ENCODE measurements around the gene FTSJ1. TPM values are rescaled to one million over a fixed set of nuclear protein-coding genes. Genes with fewer than 3 reads are reported as not detected.

FTSJ1 gene
- total and polyA plus RNA-seq, 4 donors = 13.3 to 21.8 (median 17.0) TPM

DNA sequence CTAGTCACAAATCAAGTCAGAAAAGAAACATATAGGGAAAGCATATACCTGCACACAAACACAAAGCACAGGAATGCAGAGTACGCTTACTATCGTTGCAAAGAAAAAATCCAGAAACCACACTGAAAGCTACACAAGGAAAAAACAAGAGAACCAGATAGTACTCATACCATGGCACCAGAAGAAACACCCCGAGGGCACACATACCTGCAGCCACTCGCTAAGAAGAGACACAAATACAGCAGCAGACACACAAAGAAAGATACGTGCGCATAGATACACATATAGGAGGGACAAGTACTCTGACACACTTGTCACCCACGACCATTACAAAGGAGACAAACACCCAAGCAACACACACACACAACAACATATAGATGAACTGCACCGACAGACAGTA lies 4.5 kb upstream of the FTSJ1 start:
- DNase-seq (ENCODE audit: low spot score) = no peak
- Histone ChIP-seq H3K4me1 (ENCODE audit: control insufficient read depth in 4 of 4, insufficient read depth in 4 of 4, low read length in 3 of 4) (peaks cover 0 to 7% (median 6%) of the 10 kb centered on the region in 4 donors), H3K27ac (ENCODE audit: low read depth in 1 of 2, low read length in 2 of 2) (no peak overlapping the region), H3K9me3 (ENCODE audit: control insufficient read depth in 4 of 4, low read length in 3 of 4) (no peaks in the 10 kb centered on the region), H3K4me3 (ENCODE audit: low read depth in 1 of 3, low read length in 3 of 3) (no peak overlapping the region), H3K9ac (ENCODE audit: low read depth in 1 of 2, low read length in 2 of 2) (no peak overlapping the region), H3K27me3 (ENCODE audit: control insufficient read depth in 4 of 4, insufficient read depth in 4 of 4, low read length in 3 of 4) (peaks cover 0 to 7% (median 0%) of the 10 kb centered on the region in 4 donors), H3K36me3 (ENCODE audit: control insufficient read depth in 4 of 4, insufficient read depth in 3 of 4, low read depth in 1 of 4, low read length in 3 of 4) (no peaks in the 10 kb centered on the region)
- TF ChIP-seq, protein P1, sequence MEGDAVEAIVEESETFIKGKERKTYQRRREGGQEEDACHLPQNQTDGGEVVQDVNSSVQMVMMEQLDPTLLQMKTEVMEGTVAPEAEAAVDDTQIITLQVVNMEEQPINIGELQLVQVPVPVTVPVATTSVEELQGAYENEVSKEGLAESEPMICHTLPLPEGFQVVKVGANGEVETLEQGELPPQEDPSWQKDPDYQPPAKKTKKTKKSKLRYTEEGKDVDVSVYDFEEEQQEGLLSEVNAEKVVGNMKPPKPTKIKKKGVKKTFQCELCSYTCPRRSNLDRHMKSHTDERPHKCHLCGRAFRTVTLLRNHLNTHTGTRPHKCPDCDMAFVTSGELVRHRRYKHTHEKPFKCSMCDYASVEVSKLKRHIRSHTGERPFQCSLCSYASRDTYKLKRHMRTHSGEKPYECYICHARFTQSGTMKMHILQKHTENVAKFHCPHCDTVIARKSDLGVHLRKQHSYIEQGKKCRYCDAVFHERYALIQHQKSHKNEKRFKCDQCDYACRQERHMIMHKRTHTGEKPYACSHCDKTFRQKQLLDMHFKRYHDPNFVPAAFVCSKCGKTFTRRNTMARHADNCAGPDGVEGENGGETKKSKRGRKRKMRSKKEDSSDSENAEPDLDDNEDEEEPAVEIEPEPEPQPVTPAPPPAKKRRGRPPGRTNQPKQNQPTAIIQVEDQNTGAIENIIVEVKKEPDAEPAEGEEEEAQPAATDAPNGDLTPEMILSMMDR (IDR thresholded peaks at IDR 0.05; ENCODE audit: low read depth, low read length, missing input control) = no peak
- no peak for TF ChIP-seq EGR1 (IDR thresholded peaks at IDR 0.05; ENCODE audit: low read depth in 2 of 2)
- no peak for TF ChIP-seq SP1 (IDR thresholded peaks at IDR 0.05)
- TF ChIP-seq HNF4A (conservative IDR thresholded peaks at IDR 0.05) = no peak
- no peak for TF ChIP-seq NR2F2 (IDR thresholded peaks at IDR 0.05)
- TF ChIP-seq, protein P2, sequence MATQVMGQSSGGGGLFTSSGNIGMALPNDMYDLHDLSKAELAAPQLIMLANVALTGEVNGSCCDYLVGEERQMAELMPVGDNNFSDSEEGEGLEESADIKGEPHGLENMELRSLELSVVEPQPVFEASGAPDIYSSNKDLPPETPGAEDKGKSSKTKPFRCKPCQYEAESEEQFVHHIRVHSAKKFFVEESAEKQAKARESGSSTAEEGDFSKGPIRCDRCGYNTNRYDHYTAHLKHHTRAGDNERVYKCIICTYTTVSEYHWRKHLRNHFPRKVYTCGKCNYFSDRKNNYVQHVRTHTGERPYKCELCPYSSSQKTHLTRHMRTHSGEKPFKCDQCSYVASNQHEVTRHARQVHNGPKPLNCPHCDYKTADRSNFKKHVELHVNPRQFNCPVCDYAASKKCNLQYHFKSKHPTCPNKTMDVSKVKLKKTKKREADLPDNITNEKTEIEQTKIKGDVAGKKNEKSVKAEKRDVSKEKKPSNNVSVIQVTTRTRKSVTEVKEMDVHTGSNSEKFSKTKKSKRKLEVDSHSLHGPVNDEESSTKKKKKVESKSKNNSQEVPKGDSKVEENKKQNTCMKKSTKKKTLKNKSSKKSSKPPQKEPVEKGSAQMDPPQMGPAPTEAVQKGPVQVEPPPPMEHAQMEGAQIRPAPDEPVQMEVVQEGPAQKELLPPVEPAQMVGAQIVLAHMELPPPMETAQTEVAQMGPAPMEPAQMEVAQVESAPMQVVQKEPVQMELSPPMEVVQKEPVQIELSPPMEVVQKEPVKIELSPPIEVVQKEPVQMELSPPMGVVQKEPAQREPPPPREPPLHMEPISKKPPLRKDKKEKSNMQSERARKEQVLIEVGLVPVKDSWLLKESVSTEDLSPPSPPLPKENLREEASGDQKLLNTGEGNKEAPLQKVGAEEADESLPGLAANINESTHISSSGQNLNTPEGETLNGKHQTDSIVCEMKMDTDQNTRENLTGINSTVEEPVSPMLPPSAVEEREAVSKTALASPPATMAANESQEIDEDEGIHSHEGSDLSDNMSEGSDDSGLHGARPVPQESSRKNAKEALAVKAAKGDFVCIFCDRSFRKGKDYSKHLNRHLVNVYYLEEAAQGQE (IDR thresholded peaks at IDR 0.05) = no peak
- no peak for TF ChIP-seq FOXA2 (IDR thresholded peaks at IDR 0.05)
- TF ChIP-seq RXRA (IDR thresholded peaks at IDR 0.05) = no peak
- TF ChIP-seq, protein P3, sequence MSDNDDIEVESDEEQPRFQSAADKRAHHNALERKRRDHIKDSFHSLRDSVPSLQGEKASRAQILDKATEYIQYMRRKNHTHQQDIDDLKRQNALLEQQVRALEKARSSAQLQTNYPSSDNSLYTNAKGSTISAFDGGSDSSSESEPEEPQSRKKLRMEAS (IDR thresholded peaks at IDR 0.05) = no peak
- TF ChIP-seq YY1 (IDR thresholded peaks at IDR 0.05) = no peak
- TF ChIP-seq FOXA1 (IDR thresholded peaks at IDR 0.05) = no peak
- TF ChIP-seq, protein P4, sequence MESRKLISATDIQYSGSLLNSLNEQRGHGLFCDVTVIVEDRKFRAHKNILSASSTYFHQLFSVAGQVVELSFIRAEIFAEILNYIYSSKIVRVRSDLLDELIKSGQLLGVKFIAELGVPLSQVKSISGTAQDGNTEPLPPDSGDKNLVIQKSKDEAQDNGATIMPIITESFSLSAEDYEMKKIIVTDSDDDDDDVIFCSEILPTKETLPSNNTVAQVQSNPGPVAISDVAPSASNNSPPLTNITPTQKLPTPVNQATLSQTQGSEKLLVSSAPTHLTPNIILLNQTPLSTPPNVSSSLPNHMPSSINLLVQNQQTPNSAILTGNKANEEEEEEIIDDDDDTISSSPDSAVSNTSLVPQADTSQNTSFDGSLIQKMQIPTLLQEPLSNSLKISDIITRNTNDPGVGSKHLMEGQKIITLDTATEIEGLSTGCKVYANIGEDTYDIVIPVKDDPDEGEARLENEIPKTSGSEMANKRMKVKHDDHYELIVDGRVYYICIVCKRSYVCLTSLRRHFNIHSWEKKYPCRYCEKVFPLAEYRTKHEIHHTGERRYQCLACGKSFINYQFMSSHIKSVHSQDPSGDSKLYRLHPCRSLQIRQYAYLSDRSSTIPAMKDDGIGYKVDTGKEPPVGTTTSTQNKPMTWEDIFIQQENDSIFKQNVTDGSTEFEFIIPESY (IDR thresholded peaks at IDR 0.05) = no peak
- TF ChIP-seq, protein P5, sequence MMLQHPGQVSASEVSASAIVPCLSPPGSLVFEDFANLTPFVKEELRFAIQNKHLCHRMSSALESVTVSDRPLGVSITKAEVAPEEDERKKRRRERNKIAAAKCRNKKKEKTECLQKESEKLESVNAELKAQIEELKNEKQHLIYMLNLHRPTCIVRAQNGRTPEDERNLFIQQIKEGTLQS (IDR thresholded peaks at IDR 0.05) = no peak
- no peak for TF ChIP-seq GABPA (IDR thresholded peaks at IDR 0.05 in 1 of 2, conservative IDR thresholded peaks at IDR 0.05 in 1 of 2)
- no peak for TF ChIP-seq JUND (IDR thresholded peaks at IDR 0.05)
- no peak for TF ChIP-seq RAD21 (IDR thresholded peaks at IDR 0.05)
- 93% methylated on average over 8 of the region's 8 CpGs for WGBS

DNA sequence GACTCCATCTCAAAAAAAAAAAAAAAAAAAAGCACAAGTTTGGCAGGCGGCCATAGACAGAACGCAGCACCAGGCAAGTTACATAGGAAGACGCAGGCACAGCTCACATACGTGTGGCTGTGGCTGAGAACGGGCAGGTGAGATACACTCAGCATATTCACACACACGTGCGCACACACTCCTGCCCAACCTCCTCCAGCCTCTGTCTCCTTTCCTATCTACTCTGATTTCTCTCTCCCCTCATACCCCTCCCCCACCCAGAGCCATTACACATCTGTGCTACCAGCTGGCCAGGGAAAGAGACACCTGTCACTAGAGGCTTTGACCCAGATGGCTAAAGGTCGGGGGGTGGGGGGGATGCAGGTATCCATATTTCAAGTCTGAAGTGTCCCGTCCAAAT lies 3.8 kb upstream of the FTSJ1 start:
- TF ChIP-seq HNF4G (IDR thresholded peaks at IDR 0.05) = no peak
- TF ChIP-seq RAD21 (IDR thresholded peaks at IDR 0.05) = no peak
- TF ChIP-seq EGR1 (IDR thresholded peaks at IDR 0.05; ENCODE audit: low read depth in 2 of 2) = no peak
- TF ChIP-seq NR2F2 (IDR thresholded peaks at IDR 0.05) = no peak
- TF ChIP-seq, protein P5 (IDR thresholded peaks at IDR 0.05) = no peak
- H3K4me1 ChIP-seq (ENCODE audit: control insufficient read depth in 4 of 4, insufficient read depth in 4 of 4, low read length in 3 of 4) = peaks cover 0 to 9% (median 6%) of the 10 kb centered on the region in 4 donors
- H3K9ac ChIP-seq (ENCODE audit: low read depth in 1 of 2, low read length in 2 of 2) = no peak overlapping the region
- peaks cover 0 to 7% (median 0%) of the 10 kb centered on the region in 4 donors for H3K27me3 ChIP-seq (ENCODE audit: control insufficient read depth in 4 of 4, insufficient read depth in 4 of 4, low read length in 3 of 4)
- 88% methylated on average over 9 of the region's 9 CpGs for WGBS
- no peak overlapping the region for H3K4me3 ChIP-seq (ENCODE audit: low read depth in 1 of 3, low read length in 3 of 3)
- H3K27ac ChIP-seq (ENCODE audit: low read depth in 1 of 2, low read length in 2 of 2) = no peak overlapping the region
- no peak for DNase-seq (ENCODE audit: low spot score)
- no peaks in the 10 kb centered on the region for H3K9me3 ChIP-seq (ENCODE audit: control insufficient read depth in 4 of 4, low read length in 3 of 4)
- no peaks in the 10 kb centered on the region for H3K36me3 ChIP-seq (ENCODE audit: control insufficient read depth in 4 of 4, insufficient read depth in 3 of 4, low read depth in 1 of 4, low read length in 3 of 4)

Measured in liver (tissue), 9 donors.